Karpas-422 (cell line): ENCODE data around the gene USP15. TPM values are rescaled to one million over a fixed set of nuclear protein-coding genes. Genes with fewer than 3 reads are reported as not detected.
"Not testable (repeated sequence)": the region's sequence is repeated elsewhere in the genome, so short reads cannot be mapped to it uniquely, and the experiment has no call there.

Experiments used
- DNase-seq: peaks from one replicate; pipeline ENCODE4 v3.0.0-alpha.2; 2015
- H2AFZ ChIP-seq: fragments of 200-600 bp; sonication (generic); 2 replicates; pipeline ENCODE4 v1.6.1; 2014; ENCODE audit warnings: antibody characterized with exemption, low read length, mixed read lengths
- H3K27ac ChIP-seq: fragments of 200-600 bp; sonication (generic); 2 replicates; pipeline ENCODE4 v1.5.1; 2014; ENCODE audit warnings: mild to moderate bottlenecking, low read length, moderate library complexity
- H3K27me3 ChIP-seq: fragments of 200-600 bp; sonication (generic); 2 replicates; pipeline ENCODE4 v1.6.1; 2014; ENCODE audit warnings: low read length, mixed read lengths
- H3K36me3 ChIP-seq: fragments of 200-600 bp; sonication (generic); 2 replicates; pipeline ENCODE4 v1.6.1; 2014; ENCODE audit warnings: low read length, mixed read lengths; ENCODE audit not compliant: insufficient read depth
- H3K4me1 ChIP-seq: fragments of 200-600 bp; sonication (generic); 2 replicates; pipeline ENCODE4 v1.6.1; 2014; ENCODE audit warnings: mild to moderate bottlenecking, low read length, mixed read lengths
- H3K4me2 ChIP-seq: fragments of 200-600 bp; sonication (generic); 2 replicates; pipeline ENCODE4 v1.6.1; 2014; ENCODE audit warnings: low read length, low read depth, mild to moderate bottlenecking; ENCODE audit not compliant: poor library complexity, severe bottlenecking
- H3K4me3 ChIP-seq: fragments of 200-600 bp; sonication (generic); 2 replicates; pipeline ENCODE4 v1.5.1; 2014; ENCODE audit warnings: mild to moderate bottlenecking, antibody characterized with exemption, low read length, mixed read lengths
- H3K79me2 ChIP-seq: fragments of 200-600 bp; sonication (generic); 2 replicates; pipeline ENCODE4 v1.6.1; 2014; ENCODE audit warnings: mild to moderate bottlenecking, low read length, mixed read lengths
- H3K9ac ChIP-seq: fragments of 200-600 bp; sonication (generic); 2 replicates; pipeline ENCODE4 v1.6.0; 2014; ENCODE audit warnings: low read length
- H3K9me2 ChIP-seq: fragments of 200-600 bp; sonication (generic), shearing (Covaris generic); replicated peaks from 2 replicates; pipeline ENCODE4 v1.6.0; 2014; ENCODE audit warnings: mild to moderate bottlenecking, low read length, moderate library complexity; ENCODE audit not compliant: insufficient read depth
- H3K9me3 ChIP-seq: fragments of 300-700, 200-600 bp; sonication (generic); 2 replicates; pipeline ENCODE4 v1.6.1; 2014; ENCODE audit warnings: low read length, mixed read lengths
- H4K20me1 ChIP-seq: fragments of 200-600 bp; sonication (generic); 2 replicates; pipeline ENCODE4 v1.6.1; 2014; ENCODE audit warnings: mild to moderate bottlenecking, antibody characterized with exemption, low read length, low read depth; ENCODE audit not compliant: insufficient read depth
- total RNA-seq: library from RNA; depleted of rRNA; stranded (reverse); fragments of >200 nt; shearing (Covaris generic); gene quantifications from 2 replicates; pipeline ENCODE4 v1.2.3, GENCODE V29; 2014; ENCODE audit warnings: low replicate concordance

USP15 gene
- total RNA-seq, 1 experiment from 2014 or later, result 96.0 TPM

GRCh38 chr12:62331306-62331705, 71.1 kb downstream of the USP15 start:
- DNase-seq, result no peak
- Histone ChIP-seq H3K9me2 (no peaks in the 10 kb centered on the region), H3K4me3 (no peak overlapping the region), H3K79me2 (peaks cover 81% of the 10 kb centered on the region), H3K4me1 (no peaks in the 10 kb centered on the region), H2AFZ (no peak overlapping the region), H3K9ac (no peak overlapping the region), H3K36me3 (peaks cover 38% of the 10 kb centered on the region; the same call in 1 of the 2 replicates), H3K27me3 (no peaks in the 10 kb centered on the region), H3K9me3 (no peaks in the 10 kb centered on the region), H3K27ac (no peak overlapping the region), H4K20me1 (no peaks in the 10 kb centered on the region), H3K4me2 (no peak overlapping the region)

- Histone ChIP-seq H3K36me3 (peaks cover 42% of the 10 kb centered on the region), H3K4me2 (no peak overlapping the region), H3K27me3 (no peaks in the 10 kb centered on the region), H3K79me2 (peaks cover 87% of the 10 kb centered on the region), H3K9me2 (no peaks in the 10 kb centered on the region), H3K4me1 (no peaks in the 10 kb centered on the region), H3K9ac (no peak overlapping the region), H3K9me3 (no peaks in the 10 kb centered on the region), H3K27ac (no peak overlapping the region), H4K20me1 (no peaks in the 10 kb centered on the region), H2AFZ (no peak overlapping the region), H3K4me3 (no peak overlapping the region)
- no peak for DNase-seq
These were observed 72.4 kb downstream of the USP15 start for GRCh38 chr12:62332598-62332997.

DNA sequence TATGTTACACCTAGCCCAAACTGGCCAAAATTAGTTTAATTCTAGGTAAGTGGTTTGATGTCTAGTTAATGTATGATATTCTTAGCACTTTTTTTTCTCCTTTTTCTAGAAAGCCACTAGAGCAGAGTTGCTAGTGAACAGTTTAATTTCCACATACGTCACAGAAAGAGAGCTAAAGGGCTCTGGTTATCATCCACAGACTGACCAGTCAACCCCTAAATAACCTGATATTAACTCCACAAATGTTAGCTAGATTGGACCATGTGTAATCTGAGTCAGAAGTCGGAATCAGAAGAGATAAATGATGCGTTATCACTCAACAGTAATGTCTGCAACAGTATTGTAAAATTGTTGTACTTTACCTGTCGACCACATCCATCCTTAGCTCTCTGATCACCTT, 74.9 kb downstream of the USP15 start:
- no peak overlapping the region for H3K27ac ChIP-seq
- H3K27me3 ChIP-seq, result no peaks in the 10 kb centered on the region
- H4K20me1 ChIP-seq, result no peaks in the 10 kb centered on the region
- H2AFZ ChIP-seq, result no peak overlapping the region
- no peak overlapping the region for H3K9ac ChIP-seq
- no peak for DNase-seq
- H3K36me3 ChIP-seq, result peaks cover 42% of the 10 kb centered on the region
- no peak overlapping the region for H3K4me3 ChIP-seq
- no peaks in the 10 kb centered on the region for H3K9me3 ChIP-seq
- no peaks in the 10 kb centered on the region for H3K4me1 ChIP-seq
- peaks cover 89% of the 10 kb centered on the region for H3K79me2 ChIP-seq
- H3K4me2 ChIP-seq, result no peak overlapping the region
- no peaks in the 10 kb centered on the region for H3K9me2 ChIP-seq

DNA sequence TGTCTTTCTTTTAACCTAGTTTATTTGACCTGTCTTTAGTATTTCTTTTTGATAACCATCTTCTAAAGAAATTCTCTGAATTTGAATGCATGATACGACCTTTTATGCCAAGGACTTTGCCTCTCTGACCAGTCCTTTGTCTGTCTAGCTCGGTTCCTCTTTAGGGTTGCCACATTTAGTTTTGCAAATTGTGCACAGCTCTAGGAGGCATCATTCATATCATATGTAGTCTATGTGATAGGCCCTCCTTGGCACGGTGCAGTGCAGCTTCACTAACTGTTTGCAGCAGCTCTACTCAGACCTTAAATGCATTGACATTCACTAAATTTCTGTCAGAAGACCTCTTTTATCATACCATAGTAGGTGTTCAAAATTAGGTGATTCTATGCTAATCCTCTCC, 75.6 kb downstream of the USP15 start:
- H3K9me3 ChIP-seq, result no peaks in the 10 kb centered on the region
- H3K9ac ChIP-seq, result no peak overlapping the region
- DNase-seq, result no peak
- no peak overlapping the region for H3K4me3 ChIP-seq
- peaks cover 40% of the 10 kb centered on the region for H3K36me3 ChIP-seq
- H3K27me3 ChIP-seq, result no peaks in the 10 kb centered on the region
- no peaks in the 10 kb centered on the region for H3K4me1 ChIP-seq
- H3K4me2 ChIP-seq, result no peak overlapping the region
- peaks cover 94% of the 10 kb centered on the region for H3K79me2 ChIP-seq
- no peak overlapping the region for H3K27ac ChIP-seq
- H4K20me1 ChIP-seq, result no peaks in the 10 kb centered on the region
- no peaks in the 10 kb centered on the region for H3K9me2 ChIP-seq
- H2AFZ ChIP-seq, result no peak overlapping the region

DNA sequence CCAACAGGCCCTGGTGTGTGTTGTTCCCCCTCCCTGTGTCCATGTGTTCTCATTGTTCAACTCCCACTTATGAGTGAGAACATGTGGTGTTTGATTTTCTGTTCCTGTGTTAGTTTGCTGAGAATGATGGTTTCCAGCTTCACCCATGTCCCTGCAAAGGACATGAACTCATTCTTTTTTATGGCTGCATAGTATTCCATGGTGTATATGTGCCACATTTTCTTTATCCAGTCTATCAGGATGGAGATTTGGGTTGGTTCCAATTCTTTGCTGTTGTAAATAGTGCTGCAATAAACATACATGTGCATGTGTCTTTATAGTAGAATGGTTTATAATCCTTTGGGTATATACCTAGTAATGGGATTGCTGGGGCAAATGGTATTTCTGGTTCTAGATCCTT, 77.4 kb downstream of the USP15 start:
- not testable (repeated sequence) for H3K4me2 ChIP-seq, H3K4me3 ChIP-seq, H3K9me3 ChIP-seq, H3K27ac ChIP-seq, H3K27me3 ChIP-seq, H3K9ac ChIP-seq, DNase-seq, H2AFZ ChIP-seq, H3K9me2 ChIP-seq, H4K20me1 ChIP-seq, H3K4me1 ChIP-seq
- H3K36me3 ChIP-seq, result peaks cover 31% of the 10 kb centered on the region
- peaks cover 95% of the 10 kb centered on the region for H3K79me2 ChIP-seq

DNA sequence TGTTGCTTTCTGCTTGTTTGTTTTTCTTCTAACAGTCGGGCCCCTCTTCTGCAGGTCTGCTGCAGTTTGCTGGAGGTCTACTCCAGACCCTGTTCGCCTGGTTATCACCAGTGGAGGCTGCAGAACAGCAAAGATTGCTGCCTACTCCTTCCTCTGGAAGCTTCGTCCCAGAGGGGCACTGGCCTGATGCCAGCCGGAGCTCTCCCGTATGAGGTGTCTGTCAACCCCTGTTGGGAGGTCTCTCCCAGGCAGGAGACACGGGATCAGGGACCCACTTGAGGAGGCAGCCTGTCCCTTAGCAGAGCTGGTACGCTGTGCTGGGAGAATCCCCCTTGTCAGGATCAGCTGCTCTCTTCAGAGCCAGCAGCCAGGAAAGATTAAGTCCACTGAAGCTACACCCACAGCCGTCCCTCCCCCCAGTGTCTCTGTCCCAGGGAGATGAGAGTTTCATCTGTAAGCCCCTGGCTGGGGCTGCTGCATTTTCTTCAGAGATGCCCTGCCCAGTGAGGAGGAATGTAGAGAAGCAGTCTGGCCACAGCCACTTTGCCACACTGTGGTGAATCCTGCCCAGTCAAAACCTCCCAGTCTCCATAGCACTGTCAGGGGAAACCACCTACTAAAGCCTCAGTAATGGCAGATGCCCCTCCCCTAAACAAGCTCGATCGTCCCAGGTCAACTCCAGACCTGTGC, 82.6 kb downstream of the USP15 start:
- H2AFZ ChIP-seq, H3K27me3 ChIP-seq, H3K9me2 ChIP-seq, H3K27ac ChIP-seq, H3K4me2 ChIP-seq, H3K9ac ChIP-seq, H3K9me3 ChIP-seq, H4K20me1 ChIP-seq, H3K4me1 ChIP-seq, DNase-seq, H3K4me3 ChIP-seq: not testable (repeated sequence)
- H3K79me2 ChIP-seq, result peaks cover 71% of the 10 kb centered on the region
- 0 out of 2 replicates have a peak, but pooled peaks cover 11% of the 10 kb centered on the region for H3K36me3 ChIP-seq

DNA sequence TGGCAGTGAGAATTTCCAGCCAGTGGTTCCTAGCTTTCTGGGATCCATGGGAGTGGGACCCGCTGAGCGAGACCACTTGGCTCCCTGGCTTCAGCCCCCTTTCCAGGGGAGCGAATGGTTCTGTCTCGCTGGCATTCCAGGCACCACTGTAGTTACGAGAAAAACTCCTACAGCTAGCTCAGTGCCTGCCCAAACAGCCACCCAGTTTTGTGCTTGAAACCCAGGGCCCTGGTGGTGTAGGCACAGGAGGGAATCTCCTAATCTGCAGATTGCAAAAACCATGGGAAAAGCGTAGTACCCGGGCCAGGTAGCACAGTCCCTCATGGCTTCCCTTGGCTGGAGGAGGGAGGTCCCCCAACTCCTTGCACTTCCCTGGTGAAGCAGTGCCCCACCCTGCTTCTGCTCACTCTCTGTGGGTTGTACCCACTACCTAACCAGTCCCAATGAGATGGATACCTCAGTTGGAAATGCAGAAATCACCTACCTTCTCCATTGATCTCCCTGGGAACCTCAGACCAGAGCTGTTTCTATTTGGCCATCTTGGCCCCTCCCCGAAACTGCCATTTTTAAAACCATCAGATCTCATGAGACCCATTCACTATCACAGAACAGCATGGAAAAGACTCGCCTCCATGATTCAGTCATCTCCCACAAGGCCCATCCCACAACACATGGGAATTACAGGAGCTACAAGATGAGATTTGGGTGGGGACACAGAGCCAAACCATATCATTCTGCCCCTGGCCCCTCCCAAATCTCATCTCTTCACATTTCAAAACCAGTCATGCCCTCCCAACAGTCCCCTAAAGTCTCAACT, 83.3 kb downstream of the USP15 start:
- H3K4me1 ChIP-seq, H3K27me3 ChIP-seq, H3K27ac ChIP-seq, H3K9ac ChIP-seq, H3K9me2 ChIP-seq, H3K4me3 ChIP-seq, H4K20me1 ChIP-seq, H2AFZ ChIP-seq, H3K4me2 ChIP-seq, DNase-seq, H3K9me3 ChIP-seq: not testable (repeated sequence)
- H3K79me2 ChIP-seq, result peaks cover 70% of the 10 kb centered on the region
- 0 out of 2 replicates have a peak, but pooled peaks cover 11% of the 10 kb centered on the region for H3K36me3 ChIP-seq

DNA sequence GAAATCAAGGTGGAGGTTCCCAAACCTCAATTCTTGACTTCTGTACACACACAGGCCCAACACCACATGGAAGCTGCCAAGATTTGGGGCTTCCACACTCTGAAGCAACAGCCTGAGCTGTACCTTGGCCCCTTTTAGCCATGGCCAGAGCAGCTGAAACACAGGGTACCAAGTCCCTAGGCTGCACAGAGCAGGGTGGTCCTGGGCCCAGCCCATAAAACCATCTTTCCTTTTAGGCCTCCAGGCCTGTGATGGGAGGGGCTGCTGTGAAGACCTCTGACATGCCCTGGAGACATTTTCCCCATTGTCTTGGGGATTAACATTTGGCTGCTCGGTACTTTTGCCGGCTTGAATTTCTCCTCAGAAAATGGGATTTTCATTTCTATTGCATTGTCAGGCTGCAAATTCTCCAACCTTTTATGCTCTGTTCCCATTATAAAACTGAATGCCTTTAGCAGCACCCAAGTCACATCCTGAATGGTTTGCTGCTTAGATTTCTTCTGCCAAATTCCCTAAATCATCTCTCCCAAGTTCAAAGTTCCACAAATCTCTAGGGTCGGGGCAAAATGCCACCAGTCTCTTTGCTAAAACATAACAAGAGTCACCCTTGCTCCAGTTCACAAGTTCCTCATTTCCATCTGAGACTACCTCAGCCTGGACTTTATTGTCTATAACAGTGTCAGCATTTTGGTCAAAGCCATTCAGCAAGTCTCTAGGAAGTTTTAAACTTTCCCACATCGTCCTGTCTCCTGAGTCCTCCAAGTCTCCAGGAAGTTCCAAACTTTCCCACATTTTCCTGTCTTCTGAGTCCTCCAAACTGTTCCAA, 84.7 kb downstream of the USP15 start:
- H3K79me2 ChIP-seq, result peaks cover 62% of the 10 kb centered on the region
- not testable (repeated sequence) for H3K9ac ChIP-seq

More for the DNA sequence above, 84.7 kb downstream of the USP15 start:
- H3K27ac ChIP-seq, H3K4me2 ChIP-seq, H2AFZ ChIP-seq, H3K9me2 ChIP-seq, H3K4me1 ChIP-seq, H3K4me3 ChIP-seq, DNase-seq, H3K27me3 ChIP-seq, H4K20me1 ChIP-seq, H3K9me3 ChIP-seq, H3K36me3 ChIP-seq: not testable (repeated sequence)
